T-cell (primary cell): ENCODE results near the gene PTER. TPM values are rescaled to one million over a fixed set of nuclear protein-coding genes. Genes with fewer than 3 reads are reported as not detected.

Experiments used
- total RNA-seq, 35 experiments: library from RNA in 6 of 35; stranded (reverse) in 6 of 35; fragments of 120-200 nt in 1 of 35; gene quantifications; one replicate each; pipeline versions ENCODE4 v1.2.1 to v1.2.4 and lab custom pipeline; 2013 to 2026

Gene PTER
- total RNA-seq, 5 donors from 2014 or later (not counting 1 experiment from before 2014, with no cell fraction given): 12.9 to 18.6 (median 16.7) TPM

Other genes starting within 250 kb of the PTER start
- not detected for gene C1QL3, start 84.9 kb downstream of the PTER start, total RNA-seq